ENCODE results near the gene TFAP2A. TPM values are rescaled to one million over a fixed set of nuclear protein-coding genes. Genes with fewer than 3 reads are reported as not detected.

TFAP2A gene
- 8.9 and 9.0 TPM in 2 replicates for total RNA-seq (2014; rRNA removed; shearing (Covaris generic))

DNA sequence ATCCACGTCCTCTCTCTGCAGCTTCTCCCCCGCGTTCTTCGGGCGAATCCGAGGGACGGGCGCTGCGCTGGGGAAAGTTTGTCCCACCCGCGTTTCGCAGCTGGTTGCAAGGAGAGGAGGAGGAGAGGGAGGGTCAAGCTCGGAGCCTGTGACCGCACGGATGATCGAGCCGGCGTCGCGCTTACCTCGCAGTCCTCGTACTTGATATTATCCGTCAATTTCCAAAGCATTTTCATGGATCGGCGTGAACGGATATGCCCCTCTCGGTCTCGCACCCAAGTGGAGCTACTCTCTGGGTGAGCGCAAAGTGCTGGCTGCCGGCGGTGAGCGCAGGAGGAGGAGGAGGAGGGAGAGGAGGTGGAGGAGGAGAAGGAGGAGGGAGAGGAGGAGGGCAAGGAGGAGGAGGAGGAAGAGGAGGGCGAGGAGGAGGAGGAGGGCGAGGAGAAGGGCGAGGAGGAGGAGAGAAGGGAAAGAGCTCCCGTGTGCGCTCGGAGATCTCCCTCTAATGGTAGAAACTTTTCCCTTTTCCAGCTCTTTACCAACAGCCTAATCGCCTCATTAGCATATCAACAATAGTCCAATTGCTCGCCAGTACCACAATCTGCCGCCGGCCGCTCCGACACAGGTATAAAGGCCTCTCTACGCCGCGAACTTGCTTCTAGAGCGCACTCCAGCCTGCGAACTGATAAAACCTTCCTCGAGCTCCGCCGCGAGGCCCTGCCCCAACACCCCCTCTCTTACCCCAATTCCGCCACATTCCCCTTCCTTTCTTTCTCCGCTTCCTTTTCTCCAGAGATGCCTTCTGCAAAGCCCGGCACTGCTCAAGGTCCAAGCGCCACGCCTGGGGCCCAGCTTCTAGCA is at the start of gene TFAP2A:
Gene TFAP2A (minus strand): TSS at position 319 of the 861 bp plus-strand sequence. CDS start 83 bp downstream, at position 236.
- DNase-seq (ENCODE audit: low read depth) = peak; percentile 88

DNA sequence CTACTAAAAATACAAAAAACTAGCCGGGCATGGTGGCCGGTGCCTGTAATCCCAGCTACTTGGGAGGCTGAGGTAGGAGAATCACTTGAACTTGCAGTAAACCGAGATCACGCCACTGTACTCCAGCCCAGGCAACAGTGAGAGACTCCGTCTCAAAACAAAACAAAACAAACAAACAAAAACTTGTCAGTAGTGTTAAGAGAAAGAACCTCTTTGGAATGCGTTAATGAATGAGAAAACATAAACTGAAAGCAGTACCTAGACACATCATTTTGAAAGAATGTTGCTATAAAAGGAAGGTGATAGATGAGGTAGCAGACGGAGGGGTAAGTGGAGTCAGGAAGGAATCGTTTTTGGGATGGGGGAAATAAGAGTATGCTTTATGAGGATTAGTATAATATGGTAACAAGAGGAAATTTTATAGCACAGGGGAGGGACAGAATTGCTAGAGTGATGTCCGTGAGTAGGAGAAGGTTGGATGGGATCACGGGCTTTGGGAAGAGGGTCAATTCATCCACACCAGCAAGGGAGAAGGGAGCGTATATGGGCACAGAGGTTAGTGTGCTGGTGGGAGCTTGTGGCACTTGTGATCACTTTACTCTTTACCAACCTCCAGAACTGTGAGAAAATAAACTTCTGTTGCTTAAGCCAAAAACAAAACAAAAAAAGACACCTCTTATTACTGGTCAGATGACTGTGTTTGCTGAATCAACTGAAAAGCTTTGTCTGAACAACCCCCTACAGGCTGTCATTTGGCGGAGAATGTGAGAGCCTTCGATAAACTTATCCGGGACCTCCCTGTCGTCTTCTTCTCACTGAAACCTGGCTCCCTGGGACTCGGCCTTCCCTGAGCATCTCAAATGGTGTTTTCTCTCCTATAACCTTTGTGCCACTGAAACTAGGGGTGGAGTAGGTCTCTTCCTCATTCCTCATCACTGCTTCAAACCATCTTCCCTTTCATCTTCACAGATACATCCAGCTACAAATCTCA is 48.9 kb upstream of the TFAP2A start:
- no peak for DNase-seq (ENCODE audit: low read depth)

DNA sequence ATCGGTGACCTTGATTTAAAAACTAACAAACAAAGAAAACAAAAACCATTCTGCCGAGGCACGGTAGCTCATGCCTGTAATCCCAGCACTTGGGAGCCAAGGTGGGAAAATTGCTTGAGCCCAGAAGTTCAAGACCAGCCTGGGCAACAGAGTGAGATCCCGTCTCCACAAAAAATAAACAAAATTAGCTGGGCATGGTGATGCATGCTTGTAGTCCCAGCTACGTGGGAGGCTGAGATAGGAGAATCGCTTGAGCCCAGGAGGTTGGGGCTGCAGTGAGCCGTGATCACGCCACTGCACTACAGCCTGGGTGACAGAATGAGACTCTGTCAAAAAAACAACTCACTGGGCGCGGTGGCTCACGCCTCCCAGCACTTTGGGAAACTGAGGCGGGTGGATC is 48.2 kb upstream of the TFAP2A start:
- no peak for DNase-seq (ENCODE audit: low read depth)

DNA sequence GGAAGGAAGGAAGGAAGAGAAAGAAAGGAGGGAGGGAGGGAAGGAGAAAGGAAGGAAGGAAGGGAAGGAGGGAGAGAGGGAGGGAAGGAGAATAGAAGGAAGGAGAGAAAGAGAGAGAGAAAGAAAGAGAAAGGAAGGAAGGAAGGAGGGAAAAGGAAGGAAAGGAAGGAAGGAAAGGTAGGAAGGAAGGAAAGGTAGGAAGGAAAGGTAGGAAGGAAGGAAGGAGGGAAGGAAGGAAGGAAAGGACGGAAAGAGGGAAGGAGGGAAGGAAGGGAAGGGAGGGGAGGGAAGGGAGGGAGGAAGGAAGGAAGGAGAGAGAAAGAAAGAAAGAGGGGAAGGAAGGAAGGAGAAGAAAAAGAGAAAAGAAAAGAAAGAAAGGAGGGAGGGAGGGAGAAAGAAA is 47.0 kb upstream of the TFAP2A start:
- no peak for DNase-seq (ENCODE audit: low read depth)

DNA sequence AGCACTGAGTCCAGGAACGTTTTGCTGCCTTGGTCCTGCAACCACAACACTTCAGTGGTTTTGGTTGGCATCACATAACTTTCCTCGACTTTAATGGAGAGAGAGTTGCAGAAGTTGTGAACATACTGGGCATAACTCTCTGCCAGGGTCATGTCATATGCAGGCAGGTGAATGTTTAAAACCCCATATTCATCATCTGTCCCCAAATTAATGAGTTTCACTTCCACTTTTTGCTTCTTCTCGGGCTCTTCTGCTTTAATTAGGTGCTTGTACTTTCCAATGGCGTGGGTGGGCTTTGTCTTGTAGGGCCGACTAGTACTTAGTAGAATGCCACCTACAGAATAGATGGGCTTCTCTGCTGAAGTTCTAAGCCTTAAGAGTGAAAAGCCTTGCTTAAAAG is 45.2 kb upstream of the TFAP2A start:
- DNase-seq (ENCODE audit: low read depth) = no peak

DNA sequence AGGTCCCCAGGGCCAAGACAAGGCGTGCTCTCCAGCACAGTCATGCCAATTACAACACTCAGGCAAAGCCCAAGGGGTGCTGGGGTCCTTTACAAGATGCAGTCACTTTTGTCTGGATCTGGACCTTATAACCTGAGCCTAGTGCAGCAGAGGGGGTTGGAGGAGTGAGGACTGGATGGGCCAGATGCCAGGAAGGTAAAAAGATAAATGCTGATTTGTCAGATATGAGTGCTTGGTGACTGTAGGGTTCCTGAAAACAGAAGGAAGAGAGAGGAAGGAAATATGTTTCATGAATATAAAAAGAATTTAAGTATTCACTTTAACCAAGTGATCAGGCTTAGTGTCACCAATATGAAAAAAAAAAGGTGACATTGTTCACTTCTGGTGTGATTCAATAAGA is 43.4 kb upstream of the TFAP2A start:
- DNase-seq (ENCODE audit: low read depth) = no peak

DNA sequence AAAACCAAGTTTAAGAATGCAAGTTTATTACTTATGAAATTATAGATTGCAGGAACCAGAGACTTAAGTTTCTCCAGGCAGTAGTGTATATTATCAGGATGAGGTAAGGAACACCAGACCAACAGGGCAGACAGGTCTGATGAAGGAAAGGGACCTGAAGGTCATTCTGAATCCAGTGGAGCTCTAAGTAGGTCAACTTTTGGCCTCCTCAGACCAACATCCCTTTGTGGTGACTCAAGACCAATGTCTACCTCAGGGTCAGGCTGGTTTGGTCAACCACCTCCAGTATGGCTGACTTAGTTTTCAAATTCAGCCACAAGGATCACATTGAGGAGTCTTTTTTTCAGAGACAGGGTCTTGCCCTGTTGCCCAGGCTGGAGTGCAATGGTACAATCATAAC is 38.7 kb upstream of the TFAP2A start:
- no peak for DNase-seq (ENCODE audit: low read depth)

DNA sequence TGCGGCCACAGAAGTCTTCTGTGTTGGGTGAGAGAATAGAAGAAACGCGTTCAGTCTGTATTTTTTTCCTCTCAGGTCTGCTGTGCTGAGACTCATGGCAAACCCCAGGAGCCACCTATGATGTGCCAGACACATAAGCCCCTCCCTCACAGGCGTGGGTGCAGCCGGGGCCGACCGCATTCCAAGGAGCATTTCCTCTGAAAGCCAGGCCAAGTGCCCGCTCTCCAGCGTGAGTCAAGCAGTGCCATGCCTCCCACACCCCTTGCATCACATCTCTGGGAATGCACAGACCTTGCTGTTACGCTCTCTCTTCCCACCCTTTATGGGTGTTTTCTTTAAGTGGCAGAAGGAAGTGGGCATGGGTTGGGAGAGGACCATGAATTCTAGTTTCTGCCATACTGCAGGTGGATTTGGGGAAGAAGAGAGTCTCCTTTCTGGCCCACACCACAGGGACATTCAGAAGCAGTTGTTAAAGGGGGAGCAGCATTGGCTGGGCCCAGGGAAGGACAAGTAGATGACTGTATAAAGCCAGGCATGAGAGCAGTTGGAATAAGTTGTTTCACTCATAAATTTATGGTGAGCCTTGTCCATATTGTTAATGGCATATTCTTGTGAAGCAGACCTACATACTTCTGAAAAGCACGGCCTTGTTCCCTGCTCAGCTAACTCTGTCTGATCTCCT is 37.1 kb upstream of the TFAP2A start:
- DNase-seq (ENCODE audit: low read depth) = peak; percentile 89

DNA sequence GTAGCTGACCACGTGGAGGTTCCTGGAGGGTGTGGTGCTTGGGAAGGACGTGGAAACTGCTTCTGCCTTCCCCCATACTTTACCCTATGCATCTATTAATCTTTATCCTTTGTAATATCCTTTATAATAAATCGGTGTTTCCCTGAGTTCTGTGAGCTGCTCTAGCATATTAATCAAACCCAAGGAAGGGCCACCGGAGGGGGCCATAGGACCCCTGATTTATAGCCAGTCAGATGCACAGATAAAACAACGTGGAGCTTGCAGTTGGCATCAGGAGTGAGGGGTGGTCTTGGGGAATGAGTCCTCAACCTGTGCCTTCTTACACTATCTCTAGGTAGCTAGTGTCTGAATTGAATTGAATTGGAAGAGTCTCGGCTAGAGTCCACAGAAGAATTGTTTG is 36.5 kb upstream of the TFAP2A start:
- DNase-seq (ENCODE audit: low read depth) = no peak

DNA sequence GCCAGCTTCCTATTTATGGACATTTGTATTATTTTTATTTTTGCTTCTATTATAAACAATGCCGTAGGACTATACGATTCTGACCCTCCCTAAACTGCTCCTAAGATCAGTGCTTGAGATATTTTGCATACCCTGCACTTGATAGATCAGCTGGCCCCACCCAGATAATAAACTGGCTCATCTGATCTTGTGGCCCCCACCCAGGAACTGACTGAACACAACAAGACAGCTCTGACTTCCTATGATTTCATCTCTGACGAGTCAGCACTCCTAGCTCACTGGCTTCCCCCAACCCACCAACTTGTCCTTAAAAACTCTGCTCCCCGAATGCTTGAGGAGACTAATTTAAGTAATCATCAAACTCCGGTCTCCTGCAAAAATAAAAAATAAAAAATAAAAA is 34.9 kb upstream of the TFAP2A start:
- DNase-seq (ENCODE audit: low read depth) = no peak

DNA sequence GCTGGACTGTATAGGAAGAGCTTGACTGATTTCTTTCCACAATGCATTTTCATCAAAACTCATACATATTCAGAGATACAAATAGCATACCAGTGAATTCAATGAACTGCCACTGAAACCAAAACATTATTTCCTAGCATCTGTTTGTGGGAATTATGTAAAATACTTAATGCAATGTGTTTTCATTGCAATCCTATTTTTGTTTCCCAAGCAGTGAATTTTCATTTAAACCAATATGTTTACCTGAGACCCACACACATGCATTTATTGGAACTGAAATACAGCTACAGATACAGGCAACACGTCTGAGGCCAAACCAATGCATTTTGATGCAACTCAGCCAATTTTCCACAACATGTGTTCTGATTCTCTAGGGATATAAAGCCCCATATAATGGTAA is 33.2 kb upstream of the TFAP2A start:
- DNase-seq (ENCODE audit: low read depth) = no peak

DNA sequence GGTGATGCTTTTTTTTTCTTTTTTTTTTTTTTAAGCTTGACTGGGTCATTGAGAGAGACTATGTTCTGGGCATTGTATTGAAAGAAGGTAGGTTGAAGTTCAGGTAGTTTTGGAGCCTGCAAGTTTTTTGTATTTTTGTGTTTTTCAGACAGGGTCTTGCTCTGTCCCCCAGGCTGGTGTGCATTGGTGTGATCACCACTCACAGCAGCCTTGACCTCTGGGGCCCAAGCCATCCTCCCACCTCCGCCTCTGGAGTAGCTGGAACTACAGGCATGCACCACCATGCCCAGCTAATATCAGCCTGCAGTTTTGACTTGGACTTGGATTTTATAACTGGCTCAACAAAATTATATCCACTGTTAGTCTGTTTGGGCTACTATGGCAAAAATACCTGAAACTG is 31.7 kb upstream of the TFAP2A start:
- no peak for DNase-seq (ENCODE audit: low read depth)

DNA sequence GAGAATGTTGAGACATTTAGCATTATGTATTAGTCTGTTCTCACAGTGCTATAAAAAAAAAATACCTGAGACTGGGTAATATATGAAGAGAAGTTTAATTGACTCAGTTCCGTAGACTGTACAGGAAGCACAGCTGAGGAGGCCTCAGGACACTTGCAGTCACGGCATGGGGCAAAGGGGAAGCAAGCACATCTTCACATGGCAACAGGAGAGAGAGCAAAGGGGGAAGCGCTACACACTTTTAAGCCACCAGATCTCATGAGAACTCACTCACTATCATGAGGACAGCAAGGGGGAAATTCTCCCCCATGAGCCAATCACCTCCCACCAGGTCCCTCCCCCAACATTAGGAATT is 26.8 kb upstream of the TFAP2A start:
- DNase-seq (ENCODE audit: low read depth) = peak; percentile 26

DNA sequence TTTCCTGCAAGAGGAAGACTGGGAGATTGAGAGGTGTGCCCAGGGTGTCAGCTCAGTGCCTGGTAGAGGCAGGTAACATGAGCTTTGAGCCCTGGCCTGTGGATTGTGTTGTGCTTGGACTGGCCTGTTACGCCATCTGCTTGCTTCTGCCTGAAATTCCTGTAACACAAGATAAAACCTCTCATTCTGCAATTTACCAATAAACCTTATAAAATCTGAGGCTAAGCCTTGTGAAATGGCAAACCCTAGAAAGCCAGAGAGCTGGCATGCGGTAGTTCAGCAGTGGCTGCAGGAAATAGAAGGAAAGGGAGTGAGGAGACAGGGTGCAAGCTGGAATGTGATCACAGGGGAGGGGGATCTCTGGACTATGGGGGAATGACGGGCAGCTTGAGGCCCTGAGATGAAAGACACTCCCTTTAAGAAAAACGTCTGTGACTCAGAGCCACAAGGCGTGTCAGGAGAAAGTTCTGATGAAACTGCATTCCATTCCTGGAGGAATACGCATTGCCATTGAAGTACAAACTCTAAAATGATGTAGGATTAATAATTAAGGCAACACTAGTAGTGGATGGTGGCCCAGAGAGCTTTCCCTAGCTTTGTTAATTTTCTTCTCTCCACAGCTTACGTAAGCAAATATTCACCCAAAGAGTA is 26.3 kb upstream of the TFAP2A start:
- peak; percentile 91 for DNase-seq (ENCODE audit: low read depth)

DNA sequence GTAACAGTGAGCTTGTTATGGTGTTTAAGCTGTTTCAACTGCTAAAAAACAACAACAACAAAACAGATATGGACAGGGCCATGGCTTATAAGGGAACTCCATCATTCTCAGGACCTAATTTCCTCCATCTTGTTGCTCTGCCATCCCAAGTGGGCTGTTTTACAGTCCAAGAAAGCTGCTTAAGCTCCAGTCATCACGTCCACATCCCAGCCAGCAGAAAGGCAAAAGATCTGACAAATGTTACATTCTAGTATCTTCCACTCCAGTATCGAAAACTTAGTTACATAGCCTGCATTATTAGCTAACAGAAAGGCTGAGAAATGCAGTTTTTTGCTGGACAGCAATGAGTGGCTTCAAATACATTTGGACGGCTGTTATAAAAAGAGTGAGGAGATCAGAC is 23.0 kb upstream of the TFAP2A start:
- DNase-seq (ENCODE audit: low read depth) = no peak

DNA sequence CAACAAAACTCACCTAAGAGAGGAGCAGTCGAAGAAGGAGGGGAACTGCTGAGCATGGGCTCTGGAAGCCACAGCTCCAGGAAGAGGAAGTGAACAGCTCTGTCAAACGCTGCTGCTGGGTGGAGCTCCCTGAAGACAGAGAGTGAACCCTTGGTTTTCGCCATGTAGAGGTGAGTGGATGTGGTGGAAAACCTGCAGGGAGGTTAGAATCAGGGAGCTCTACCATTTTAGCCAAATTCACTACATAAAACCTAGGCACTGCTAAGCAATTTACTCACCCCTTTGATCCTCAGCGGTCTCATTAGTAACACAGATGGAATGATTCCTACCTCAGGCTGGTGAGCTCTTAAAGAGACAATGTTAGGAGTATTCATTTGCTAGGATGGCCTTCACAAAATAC is 19.4 kb upstream of the TFAP2A start:
- DNase-seq (ENCODE audit: low read depth) = peak; percentile 77

DNA sequence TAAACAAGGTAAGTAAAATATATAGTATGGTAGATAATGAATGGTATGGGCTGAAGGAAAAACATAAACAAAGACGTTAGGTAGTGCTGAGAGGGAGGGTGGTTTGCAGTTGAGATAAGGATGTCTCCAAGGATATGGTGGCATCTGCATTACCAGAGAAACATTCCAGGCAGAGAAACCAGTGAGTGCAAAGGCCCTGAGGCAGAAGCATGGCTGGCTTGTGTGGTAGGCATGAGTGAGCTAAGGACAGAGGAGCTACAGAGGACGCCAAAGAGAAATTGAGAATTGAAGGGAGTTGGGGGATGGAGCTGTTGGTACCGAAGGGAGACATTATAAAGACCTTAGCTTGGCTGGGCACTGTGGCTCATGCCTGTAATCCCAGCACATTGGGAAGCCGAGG is 18.4 kb upstream of the TFAP2A start:
- DNase-seq (ENCODE audit: low read depth) = no peak

DNA sequence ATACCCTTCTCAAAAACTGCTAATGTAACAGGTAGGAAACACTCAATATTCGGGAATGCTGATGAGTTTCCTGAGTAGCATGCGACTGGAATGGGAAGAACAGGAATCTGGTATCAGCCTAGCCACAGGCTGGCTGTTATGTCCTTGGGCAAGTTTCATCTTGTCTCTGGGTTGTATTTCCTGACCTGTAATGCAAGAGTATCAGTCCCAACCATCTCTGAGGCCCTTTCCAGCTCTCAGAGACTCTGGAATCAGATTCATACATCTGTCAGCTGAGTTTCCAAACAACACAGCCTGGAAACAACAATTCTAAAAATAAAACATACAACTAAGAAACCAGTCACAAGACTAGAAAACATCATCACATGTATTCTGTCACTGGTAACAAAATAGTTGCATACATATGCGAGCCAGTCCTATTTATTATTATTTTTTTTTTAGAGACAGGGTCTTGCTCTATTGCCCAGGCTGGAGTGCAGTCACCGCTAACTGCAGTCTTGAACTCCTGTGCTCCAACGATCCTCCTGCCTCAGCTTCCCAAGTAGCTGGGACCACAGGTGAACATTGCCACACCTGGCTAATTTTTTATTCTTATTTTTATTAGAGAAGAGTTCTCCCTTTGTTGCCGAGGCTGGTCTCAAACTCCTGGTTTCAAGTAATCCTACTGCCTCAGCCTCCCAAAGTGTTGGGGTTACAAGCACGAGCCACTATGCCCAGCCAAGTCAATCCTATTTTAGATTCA is 16.7 kb upstream of the TFAP2A start:
- peak; percentile 73 for DNase-seq (ENCODE audit: low read depth)

DNA sequence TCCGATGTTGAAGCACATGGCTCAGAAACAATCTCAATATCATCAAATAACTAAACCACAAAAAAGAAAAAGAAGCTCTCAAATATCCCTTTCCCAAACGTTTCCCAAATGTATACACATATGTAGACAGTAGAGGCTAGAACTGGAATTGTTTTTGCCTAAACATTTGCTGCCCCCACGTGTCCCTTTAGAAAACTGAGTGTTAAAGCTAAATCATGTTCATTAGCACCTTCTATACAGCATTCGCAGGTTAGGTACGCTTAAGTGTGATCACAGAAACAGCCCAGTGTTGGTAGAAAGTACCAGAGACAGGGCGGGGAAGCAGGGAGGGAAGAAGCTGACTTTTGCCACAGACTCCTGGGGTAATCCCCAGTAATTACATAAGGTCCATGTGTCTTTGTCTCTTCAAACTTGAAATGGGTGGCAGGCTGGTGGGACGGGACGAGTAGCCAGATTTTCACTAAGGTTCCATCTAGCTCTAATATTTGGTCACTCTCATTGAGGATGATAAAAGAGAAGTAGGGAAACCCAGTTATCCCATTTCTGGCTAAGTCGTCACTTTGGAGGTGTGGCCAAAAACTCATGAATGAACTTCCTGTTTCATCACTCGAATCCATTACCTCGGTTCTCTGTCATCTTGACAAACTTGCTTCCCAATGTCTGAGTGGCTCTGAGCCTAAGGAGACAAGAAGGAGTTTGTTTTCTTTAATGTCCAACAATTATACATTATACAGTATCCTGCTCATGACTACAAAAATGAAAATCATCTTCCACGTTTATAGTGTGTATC is 15.0 kb upstream of the TFAP2A start:
- peak; percentile 75 for DNase-seq (ENCODE audit: low read depth)

DNA sequence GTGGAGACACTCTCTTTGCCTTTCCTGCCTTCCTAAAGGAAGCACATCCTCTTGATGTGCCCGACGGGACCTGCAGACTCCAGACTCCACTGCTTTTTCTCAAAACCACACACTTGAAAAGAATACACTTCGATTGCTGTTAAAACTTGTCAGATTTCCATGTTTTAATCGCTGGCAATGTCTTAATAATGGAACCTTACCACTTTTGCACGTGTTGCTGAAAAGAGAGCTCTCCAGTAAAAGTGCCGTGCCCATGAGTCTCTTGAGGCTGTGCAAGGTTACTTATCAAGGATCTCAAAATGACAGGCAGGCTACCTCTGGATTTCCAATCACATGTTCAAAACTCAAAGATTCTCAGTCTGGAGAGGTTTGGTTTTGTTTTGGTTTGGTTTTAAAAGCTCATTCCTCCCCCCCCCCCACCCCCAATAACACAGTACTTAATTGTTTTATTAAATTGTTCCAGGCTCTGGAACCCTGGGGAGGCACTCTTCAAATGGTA is 12.0 kb upstream of the TFAP2A start:
- DNase-seq (ENCODE audit: low read depth) = no peak

All from RPMI7951 (cell line).